ENCODE data around the gene S1PR1.
"Not testable (repeated sequence)": the region's sequence is repeated elsewhere in the genome, so short reads cannot be mapped to it uniquely, and the experiment has no call there.

The S1PR1 gene

DNA sequence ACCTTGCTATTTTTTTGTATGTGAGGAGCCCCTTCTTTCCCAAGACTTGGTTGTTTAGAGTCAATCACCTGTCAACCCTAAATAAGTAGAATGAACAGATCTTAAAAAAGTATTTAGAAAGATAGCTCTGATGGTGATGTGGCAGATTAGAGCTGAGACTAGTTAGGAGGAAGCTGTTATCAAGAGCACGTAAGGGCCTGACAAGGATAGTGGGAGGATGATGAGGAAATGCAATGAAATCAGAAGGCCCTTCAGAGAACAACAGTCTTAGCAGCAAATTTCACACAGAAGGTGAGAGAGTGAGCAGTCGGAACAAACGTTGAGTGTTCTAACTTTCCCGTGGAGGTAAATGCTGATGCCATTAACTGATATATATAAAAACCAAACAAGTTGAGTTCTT, 15.9 kb upstream of the S1PR1 start:
- no peak for DNase-seq

DNA sequence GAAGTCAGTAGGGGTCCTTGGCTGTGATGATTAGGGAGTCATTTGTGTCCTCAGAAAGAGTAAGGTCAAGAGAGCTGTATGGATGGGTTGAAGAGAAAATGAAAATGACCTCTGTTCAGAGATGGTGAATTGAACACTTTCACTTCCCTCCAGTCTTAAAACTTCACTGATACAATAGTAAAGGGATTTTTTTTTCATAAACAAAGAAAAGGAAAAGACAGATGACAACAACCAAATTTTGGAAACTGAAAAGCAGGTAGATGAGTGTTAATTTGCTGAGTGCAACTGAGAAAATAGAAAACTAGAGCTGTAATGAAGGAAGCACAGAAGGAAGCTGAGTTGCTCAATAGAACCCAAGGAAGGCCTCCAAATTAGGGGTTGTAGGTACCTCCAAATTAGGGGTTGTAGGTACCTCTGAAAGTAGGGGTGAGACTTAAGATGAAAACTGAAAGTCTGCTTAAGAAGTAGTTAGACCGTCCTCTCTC, 14.8 kb upstream of the S1PR1 start:
- DNase-seq: no peak

DNA sequence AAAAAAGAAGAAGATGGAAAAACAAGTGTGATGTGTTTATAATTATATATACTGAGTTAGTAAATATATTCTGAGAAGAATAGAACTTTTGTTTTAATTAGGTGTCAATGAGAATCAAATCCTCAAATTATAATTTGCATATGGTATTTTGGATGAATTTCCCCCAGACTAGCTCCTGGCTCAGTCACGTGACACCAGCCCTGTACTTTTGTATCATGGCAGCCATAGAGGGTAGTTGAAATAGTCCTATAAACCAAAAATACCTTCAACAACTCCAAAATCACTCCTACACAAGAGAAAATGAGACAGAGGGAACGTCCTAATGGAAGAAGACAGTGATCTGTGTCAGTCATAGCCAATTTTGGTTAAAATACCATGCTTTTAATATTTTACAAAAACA, 9.0 kb upstream of the S1PR1 start:
- DNase-seq: no peak

DNA sequence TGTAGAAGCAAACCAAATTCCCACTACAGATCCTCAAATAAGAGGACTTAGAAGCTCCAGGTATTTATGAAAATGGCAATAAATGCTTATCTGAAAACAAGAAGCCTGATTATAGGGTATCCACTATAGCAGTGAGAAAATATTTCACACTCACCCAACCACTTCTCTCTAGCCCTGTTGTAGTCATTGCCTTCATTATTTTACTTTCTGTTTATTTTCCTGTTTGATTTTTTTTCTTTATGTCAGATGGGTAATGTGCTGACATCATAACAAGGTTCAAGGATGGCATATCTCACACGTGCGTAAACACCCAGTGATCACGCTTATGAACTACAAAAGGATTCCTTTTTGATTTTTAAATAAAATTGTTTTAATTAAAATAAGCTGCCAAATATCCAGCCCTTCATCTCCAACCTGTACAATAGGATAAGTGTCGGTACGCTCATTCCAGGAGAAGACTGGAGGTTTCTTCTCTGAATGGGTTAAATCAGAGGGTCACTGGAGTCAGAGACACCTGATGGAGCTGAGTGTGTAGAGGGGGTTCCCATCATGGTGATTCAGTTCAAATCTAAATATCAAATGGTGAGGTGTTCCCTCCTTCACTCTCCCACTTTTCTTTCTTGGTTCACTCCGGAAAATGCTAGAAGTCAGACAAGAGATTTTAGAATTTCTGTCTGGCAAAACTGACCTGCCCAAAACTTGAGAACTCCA, 8.2 kb upstream of the S1PR1 start:
- DNase-seq: no peak

DNA sequence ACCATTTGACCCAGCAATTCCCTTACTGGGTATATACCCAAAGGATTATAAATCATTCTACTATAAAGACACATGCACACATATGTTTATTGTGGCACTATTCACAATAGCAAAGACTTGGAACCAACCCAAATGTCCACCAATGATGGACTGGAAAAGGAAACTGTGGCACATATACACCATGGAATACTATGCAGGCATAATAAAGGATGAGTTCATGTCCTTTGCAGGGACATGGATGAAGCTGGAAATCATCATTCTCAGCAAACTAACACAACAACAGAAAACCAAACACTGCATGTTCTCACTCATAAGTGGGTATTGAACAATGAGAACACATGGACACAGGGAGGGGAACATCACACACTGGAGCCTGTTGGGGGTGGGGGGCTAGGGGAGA, 4.6 kb upstream of the S1PR1 start:
- not testable (repeated sequence) for DNase-seq

DNA sequence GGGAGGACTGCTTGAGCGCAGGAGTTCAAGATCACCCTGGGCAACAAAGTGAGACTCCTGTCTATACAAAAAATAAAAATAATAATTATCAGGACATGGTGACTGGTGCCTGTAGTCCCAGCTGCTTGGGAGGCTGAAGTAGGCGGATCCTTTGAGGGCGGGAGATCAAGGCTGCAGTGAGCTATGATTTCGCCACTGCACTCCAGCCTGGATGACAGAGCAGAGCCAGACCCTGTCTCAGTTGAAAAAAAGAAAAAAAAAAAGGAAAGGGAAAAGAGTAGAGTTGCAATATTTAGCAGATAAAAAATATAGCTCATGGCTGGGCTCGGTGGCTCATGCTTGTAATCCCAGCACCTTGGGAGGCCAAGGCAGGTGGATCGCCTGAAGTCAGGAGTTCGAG, 3.3 kb upstream of the S1PR1 start:
- DNase-seq: no peak

DNA sequence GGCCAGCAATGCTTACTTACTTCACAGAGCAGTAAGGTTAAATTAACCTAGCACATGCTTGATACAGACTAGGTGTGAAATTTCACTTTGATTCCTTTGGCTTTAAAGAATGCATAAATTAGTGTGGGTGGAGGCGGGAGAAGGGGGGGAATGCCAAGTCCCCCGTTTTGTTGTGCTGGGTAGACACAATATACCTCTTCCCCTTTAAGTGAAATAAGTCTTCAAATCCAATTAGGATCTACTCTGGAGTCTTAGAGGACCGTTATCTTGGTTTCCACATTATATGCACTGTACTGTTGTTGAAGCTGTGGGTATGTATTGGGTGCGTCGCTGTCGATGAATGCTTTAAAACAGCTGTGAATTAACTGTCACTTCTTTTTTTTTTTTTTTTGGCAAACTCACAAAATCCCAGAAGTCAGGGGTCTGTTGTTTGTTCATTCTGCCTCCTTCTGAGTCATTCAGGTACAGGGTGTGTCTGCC, 1.6 kb upstream of the S1PR1 start:
- peak; percentile 75 for DNase-seq

DNA sequence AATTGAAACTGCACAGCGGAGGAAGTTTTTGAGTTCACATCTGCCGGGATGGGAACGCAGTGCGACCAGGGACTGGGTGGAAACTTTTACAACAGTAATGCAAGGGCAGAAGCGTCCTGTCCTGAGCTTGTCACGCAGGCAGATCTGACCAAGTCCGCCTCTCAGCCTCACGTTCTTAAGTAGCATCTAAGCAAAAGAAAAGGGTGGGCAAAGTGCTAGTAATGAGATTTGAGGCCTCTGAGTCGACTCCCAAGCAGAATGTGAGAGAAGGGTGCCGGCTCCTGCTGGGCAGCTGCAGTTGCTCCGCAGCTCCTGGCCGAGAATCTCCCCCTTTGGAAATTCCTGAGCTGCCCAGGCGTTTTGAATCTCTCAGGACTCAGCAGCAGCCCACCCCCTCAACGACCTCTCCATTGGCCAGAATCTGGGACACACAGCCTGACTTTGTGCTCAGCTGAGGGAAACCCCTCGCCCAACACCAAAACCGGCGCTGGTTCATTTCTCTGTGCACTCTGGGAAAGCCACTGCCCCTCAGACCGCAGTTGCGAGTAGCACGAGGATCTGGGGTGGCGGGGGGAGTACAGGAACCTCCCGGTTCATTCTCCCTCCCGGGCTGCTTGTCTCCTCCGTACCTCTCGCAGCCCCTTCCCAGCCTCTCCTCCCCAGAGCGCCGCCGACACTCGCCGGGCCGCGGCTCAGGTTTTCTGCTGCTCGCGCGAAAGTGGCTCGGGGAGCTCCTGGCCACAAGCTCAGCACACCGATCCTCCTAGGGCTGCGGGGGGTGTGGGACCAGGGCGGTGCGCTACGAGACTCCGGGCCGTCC, 913 bp upstream of the S1PR1 start:
- peak; percentile 97 for DNase-seq

DNA sequence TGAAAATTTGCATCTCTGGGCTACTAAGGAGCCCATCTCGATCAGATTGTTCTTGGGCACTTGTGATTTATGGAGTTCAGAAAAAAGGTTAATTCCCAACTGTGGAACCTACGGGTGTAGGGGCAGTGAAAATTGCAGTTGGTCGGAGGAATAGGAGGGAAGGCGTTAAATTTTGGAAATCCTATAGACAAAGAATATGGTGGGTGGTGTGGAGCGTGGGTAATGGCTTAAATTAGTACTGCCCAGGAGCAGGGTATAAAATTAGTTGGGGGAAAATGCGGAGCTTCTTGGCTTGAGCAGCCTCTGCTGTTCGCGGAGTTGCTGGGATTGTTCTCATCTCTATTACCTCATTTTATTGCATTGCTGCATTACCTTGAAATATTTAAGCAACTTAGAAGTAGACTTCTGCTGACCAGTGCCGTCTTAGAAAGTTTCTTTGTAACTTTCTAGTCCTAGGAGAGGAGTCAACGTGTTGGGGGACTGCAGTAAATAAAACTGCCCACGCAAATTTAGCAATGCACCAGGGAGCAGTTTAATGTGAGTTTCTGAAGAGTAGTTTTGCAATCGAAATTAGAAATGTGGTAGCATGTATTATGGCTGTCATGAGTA, 514 bp downstream of the S1PR1 start:
- no peak for DNase-seq

DNA sequence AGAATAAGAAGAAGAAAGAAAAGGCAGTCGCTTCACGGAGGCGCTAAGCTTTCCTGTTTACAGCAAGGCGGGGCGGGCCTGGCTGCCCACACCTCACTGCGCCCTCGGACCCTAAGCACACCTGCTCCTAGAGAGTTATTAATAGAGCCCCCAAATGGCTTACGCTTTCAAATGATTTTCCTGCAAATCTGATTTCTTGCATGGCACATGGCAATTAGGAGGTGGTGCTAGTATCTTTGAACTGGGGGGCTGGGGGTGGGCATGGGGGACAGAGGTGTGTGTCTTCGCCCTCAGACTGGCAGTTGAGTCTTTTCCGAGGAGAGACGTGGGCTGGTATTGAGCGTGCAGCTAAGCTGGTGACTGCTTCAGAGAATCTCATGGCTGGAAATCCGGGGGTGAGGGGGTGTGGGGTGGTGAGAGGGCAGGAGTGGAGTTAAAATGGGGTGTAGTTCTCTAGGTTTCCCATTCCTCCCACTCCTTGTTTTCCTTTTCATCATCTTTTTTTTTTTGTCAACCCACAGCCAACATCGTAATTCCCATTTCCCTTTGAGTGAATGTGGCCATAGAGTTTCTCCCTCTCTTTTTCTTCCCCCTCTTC, 1.3 kb downstream of the S1PR1 start:
- peak; percentile 75 for DNase-seq

DNA sequence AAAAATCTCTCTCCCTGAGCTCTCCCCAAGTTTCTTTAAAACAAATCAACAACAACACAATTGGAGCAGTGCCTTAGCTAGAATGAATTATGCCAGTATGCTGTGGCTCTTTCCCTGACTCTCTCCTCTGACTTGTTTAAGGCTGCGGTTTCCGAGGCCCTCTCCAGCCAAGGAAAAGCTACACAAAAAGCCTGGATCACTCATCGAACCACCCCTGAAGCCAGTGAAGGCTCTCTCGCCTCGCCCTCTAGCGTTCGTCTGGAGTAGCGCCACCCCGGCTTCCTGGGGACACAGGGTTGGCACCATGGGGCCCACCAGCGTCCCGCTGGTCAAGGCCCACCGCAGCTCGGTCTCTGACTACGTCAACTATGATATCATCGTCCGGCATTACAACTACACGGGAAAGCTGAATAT, 1.9 kb downstream of the S1PR1 start:
- peak; percentile 95 for DNase-seq

DNA sequence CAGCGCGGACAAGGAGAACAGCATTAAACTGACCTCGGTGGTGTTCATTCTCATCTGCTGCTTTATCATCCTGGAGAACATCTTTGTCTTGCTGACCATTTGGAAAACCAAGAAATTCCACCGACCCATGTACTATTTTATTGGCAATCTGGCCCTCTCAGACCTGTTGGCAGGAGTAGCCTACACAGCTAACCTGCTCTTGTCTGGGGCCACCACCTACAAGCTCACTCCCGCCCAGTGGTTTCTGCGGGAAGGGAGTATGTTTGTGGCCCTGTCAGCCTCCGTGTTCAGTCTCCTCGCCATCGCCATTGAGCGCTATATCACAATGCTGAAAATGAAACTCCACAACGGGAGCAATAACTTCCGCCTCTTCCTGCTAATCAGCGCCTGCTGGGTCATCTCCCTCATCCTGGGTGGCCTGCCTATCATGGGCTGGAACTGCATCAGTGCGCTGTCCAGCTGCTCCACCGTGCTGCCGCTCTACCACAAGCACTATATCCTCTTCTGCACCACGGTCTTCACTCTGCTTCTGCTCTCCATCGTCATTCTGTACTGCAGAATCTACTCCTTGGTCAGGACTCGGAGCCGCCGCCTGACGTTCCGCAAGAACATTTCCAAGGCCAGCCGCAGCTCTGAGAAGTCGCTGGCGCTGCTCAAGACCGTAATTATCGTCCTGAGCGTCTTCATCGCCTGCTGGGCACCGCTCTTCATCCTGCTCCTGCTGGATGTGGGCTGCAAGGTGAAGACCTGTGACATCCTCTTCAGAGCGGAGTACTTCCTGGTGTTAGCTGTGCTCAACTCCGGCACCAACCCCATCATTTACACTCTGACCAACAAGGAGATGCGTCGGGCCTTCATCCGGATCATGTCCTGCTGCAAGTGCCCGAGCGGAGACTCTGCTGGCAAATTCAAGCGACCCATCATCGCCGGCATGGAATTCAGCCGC, 2.5 kb downstream of the S1PR1 start:
- DNase-seq: peak; percentile 83

DNA sequence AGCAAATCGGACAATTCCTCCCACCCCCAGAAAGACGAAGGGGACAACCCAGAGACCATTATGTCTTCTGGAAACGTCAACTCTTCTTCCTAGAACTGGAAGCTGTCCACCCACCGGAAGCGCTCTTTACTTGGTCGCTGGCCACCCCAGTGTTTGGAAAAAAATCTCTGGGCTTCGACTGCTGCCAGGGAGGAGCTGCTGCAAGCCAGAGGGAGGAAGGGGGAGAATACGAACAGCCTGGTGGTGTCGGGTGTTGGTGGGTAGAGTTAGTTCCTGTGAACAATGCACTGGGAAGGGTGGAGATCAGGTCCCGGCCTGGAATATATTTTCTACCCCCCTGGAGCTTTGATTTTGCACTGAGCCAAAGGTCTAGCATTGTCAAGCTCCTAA, 3.2 kb downstream of the S1PR1 start:
- DNase-seq: no peak

DNA sequence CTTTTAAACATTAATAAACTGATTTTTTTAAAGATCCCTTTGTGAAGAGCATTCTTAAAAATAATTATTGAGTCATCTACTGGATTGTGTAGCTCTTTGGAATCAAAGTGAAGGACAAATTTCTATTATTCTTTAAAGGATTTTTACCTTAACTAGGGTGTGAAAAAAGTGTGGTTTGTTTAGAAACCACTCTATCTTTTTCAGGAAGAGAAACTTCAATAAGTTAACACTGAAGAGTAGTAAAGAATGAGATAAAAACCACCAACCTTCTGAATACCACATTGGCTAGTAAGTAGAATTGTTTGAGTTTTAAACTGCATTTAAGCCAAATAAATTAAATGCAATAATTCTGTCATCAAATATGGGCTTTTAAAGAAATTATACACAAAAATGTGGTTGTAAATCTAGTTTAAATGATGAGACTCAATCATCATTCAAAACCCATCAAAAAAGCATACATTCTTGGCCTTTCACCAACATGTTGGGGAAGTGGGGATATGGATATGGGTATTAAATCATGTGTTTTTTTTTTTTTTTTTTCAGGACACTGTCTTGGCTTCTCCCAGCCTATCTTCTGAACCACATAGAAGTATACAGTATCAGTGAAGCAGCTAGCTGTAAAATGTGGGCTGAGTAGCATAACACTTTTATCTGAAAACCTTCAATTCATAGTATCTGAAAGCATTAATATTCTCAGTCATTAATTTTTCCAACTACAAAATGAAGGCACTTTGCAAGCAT, 4.8 kb downstream of the S1PR1 start:
- DNase-seq: no peak

DNA sequence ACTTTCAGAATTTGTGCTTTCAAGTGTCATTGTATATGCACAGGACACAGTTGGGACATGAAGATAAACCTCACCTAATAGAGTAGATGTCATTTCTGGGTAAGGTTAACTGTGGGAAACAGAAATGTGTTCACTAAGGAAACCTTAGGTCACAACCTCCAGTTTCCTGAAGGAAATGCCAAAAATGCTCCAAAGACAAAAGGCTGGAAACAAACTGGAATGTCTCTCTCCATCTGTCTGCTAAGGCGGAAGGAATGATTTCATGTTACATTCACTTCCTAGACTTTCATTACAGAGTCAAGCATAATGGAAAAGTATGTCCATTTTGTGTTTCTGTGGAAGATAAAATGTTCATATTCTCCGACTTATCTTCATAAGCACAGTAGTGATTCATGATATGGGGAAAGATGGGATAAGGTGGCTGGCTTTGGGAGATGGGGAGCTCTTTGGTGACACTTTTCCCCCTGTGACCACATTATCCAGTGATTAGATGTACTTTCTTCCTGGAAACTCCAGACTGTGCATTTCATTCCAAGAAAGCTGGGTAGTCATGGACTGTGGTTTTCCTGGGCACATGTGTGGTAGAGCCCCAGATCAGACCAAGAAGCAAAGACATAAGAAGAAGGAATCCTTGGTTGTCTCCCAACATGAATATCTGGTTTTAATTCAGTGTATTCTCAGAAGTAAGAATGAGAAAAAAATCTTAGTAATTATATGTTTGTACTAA, 5.7 kb downstream of the S1PR1 start:
- no peak for DNase-seq

DNA sequence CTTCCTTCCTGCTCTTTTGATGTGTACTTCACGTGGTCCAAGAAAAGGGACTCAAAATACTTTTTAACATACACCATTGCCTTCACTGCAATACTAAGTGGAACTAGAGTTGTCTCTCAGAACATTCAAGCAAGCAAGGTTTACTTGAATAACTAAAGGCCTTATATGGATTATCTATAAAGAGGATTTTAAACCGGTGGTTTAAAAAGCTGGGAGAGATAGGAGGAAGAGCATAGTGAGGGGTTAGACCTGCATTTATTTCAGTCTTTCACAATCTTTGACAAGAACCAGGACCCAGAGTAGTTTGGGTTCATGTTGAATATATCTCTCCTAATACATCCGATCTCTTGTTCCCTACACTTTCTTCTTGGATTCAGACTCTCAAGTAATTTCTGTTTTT, 6.9 kb downstream of the S1PR1 start:
- no peak for DNase-seq

DNA sequence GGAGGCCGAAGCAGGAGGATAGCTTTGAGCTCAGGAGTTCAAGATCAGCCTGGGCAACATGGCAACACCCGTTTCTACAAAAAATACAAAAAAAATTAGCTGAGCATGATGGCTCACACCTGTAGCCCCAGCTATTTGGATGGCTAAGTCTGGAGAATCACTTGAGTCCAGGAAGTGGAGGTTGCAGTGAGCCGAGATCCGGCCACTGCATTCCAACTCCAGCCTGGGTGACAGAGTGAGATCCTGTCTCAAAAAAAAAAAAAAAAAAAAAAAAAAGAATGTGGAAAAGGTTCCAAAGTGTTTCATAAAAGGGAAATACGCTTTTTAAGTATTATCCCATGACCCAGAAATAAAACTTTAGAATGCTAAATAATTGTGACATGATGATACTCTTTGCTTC, 8.0 kb downstream of the S1PR1 start:
- no peak for DNase-seq

DNA sequence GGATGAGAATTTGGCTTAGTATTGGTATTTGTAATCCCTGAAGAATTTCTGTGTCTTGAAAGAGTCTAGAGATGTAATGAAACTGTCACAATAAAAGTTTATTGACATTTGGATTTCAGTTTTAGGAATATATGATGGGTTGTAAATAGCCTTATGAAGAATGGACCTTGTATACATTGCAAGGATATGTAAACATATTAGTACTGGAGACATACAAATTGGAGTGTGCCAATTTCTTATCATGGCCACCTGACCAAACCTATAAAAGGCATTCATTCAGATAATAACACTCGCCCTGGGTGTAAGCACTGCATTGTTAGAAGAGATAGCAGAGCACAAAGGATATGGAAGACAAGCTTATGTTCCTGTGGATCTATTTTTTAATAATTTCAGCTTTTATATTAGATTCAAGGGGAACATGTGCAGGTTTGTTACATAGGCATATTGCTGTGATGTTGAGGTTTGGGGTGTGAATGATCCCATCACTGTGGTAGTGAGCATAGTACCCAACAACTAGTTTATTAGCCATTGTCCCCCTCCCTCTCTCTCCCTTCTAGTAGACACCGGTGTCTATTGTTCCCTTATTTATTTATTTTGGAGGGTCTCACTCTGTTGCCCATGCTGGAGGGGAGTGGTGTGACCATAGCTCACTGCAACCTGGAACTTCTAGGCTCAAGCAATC, 8.6 kb downstream of the S1PR1 start:
- DNase-seq: no peak

DNA sequence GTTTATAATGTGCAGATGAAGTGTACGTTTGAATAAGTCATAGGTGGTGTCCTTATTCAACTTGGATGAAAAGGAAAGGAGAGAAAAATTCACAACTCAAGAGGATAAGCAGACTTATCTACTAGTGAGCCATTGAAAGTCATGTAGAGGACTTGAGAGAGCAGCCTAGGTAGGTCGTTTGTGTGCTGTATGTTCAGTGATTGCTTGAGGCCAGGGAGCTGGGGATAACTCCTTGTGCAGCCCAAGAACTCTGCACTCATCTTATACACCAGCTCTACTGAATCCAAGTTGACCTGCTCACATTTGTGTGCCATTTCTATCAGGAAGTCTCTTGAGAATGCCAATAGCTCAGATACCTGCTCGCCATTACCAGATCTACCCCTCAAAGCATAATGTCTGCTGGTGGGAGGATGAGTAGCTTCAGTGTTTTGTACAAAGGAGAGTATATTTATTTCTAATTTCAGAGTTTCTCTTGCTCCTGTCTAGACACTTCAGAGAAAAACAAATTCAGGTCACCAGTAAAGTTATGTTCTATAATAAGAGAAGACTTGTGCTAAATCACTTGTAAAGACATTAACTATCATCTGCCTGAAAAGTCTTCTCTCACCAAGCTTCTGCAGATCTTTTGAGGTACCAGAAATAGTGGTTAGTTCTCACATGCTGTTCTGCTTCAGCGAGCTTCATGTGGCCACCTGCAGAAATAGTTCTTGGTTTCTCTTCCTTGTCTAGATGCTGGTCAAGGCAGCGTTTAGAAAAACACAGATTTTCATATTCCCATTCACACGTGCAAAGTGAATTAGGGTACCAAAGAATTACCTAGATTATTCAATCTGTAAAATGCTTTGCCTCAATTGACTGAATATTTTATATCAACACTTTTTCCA, 10.8 kb downstream of the S1PR1 start:
- no peak for DNase-seq

All from activated CD4-positive, alpha-beta T cell treated with anti-CD3 and anti-CD28 coated beads, Interleukin-10, Interleukin-2, amounts not matched to agents 100 ng/mL and 50 ng/mL, durations not matched to agents 16 hours and 8 hours (primary cell).